DMS153 treated with DMSO at 0.1 percent for 48 hours (cell line): Measurements from ENCODE around the gene DPY19L2.
"Not testable (repeated sequence)": the region's sequence is repeated elsewhere in the genome, so short reads cannot be mapped to it uniquely, and the experiment has no call there.

Source experiments
- DNase-seq: peaks from one replicate; lab custom pipeline; 2025; ENCODE audit not compliant: unreplicated experiment; lab: John Stamatoyannopoulos, UW

Gene DPY19L2

DNA sequence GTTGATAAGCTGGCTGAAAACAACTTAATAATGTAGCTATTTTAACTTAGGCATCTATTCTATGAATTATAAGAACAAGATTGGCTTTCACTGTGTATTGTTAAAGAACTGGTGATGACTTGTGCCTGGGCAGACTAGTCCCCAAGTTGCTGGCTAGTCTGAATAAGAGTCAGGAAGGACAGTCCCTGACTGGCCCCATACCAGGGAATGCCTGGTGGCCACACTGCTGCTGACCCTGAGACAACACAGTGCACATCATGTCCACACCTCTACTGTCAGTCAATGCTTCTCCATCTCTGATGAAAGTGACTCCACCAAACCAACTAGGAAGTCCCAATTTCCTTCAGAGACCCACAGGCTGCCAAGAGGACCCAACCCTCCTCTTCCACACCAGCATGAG lies 130.5 kb downstream of the DPY19L2 start:
- not testable (repeated sequence) for DNase-seq

- DNase-seq: not testable (repeated sequence)
Measured at GRCh38 chr12:63529641-63530040, 138.7 kb downstream of the DPY19L2 start.

DNA sequence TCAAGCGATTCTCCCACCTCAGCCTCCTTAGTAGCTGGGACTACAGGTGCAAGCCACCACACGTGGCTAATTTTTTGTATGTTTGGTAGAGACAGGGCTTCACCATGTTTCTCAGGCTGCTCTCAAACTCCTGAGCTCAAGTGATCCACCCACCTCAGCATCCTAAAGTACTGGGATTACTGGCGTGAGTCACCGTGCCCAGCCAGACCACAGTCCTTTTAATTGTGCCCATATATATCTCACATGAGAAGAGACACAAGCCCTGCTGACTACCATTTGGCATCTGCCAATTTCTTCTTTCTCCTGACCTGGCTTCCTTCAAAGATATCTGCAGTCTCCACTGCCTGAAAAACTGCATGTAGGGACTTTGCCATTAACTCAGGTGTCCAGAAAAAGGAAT lies 142.5 kb downstream of the DPY19L2 start:
- DNase-seq: no peak

DNA sequence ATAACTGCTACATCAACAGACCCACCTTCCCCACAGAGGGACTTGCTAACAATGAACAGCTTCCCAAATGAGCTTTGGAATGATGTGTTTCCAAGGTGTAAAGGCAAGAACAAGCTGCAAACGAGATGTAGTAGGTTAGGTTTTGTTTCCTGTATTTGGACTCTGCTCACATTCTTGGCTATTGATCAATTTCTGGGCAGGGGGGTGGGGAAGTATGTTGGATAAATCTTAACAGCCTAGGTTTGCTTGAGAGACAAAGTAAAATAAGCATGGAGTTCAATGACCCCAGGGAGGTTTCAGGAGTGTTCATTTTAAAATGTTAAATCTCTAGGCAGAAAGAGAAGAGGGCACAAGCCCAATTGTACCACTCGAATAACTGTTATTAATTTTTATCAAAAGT lies 146.6 kb downstream of the DPY19L2 start:
- no peak for DNase-seq
